ENCODE results near the gene SMTNL2.
"Not testable (repeated sequence)": the region's sequence is repeated elsewhere in the genome, so short reads cannot be mapped to it uniquely, and the experiment has no call there.

The SMTNL2 gene

GRCh38 chr17:4638766-4639165 is 54.4 kb downstream of the SMTNL2 start:
- DNase-seq: not testable (repeated sequence)

- not testable (repeated sequence) for DNase-seq
These were observed 55.2 kb downstream of the SMTNL2 start for GRCh38 chr17:4639301-4640059.

GRCh38 chr17:4640569-4641188 is 56.4 kb downstream of the SMTNL2 start:
- DNase-seq: not testable (repeated sequence)

- DNase-seq: no peak
These were observed 57.2 kb downstream of the SMTNL2 start, which contains the start of gene ALOX15 for GRCh38 chr17:4641297-4642195. ALOX15 (minus strand) TSS chr17:4641678; CDS start chr17:4641651, 27 bp downstream.

- no peak for DNase-seq
These were observed 58.0 kb downstream of the SMTNL2 start for GRCh38 chr17:4642286-4642685.

- no peak for DNase-seq
These were observed 59.3 kb downstream of the SMTNL2 start for GRCh38 chr17:4643676-4644075.

GRCh38 chr17:4645642-4646041 is 61.3 kb downstream of the SMTNL2 start:
- DNase-seq: no peak

GRCh38 chr17:4648741-4649140 is 64.4 kb downstream of the SMTNL2 start:
- DNase-seq: no peak

GRCh38 chr17:4652997-4653396 is 68.7 kb downstream of the SMTNL2 start:
- DNase-seq: no peak

GRCh38 chr17:4655933-4656332 is 71.6 kb downstream of the SMTNL2 start:
- not testable (repeated sequence) for DNase-seq

GRCh38 chr17:4657678-4658077 is 73.3 kb downstream of the SMTNL2 start:
- no peak for DNase-seq

Data from amniotic stem cell (primary cell).